Loucy (cell line): ENCODE measurements around the gene GRK2.

ENCODE experiments used
- H2AFZ ChIP-seq: fragments of 200-600 bp; sonication (generic); 2 replicates; pipeline ENCODE4 v1.6.0; 2016; ENCODE audit warnings: antibody characterized with exemption, mild to moderate bottlenecking, low read length, moderate library complexity
- H3F3A ChIP-seq: fragments of 200-600 bp; 2 replicates; pipeline ENCODE4 v1.6.0; 2016; ENCODE audit warnings: antibody characterized with exemption, low read depth, mild to moderate bottlenecking
- H3K27me3 ChIP-seq: fragments of 200-600 bp; sonication (generic); 2 replicates; pipeline ENCODE4 v1.6.1; 2014; ENCODE audit warnings: low read length, mild to moderate bottlenecking; ENCODE audit not compliant: insufficient read depth, poor library complexity, severe bottlenecking
- H3K36me3 ChIP-seq: fragments of 200-600 bp; sonication (generic); 2 replicates; pipeline ENCODE4 v1.6.1; 2016; ENCODE audit warnings: low read length; ENCODE audit not compliant: insufficient read depth
- H3K4me1 ChIP-seq: fragments of 200-600 bp; sonication (generic); 2 replicates; pipeline ENCODE4 v1.5.1; 2014; ENCODE audit warnings: low read length, mild to moderate bottlenecking; ENCODE audit not compliant: insufficient read depth, poor library complexity, severe bottlenecking
- H3K4me2 ChIP-seq: fragments of 200-600 bp; sonication (generic); 2 replicates; pipeline ENCODE4 v1.6.0; 2014; ENCODE audit warnings: antibody characterized with exemption, low read length, low read depth, mild to moderate bottlenecking; ENCODE audit not compliant: poor library complexity, severe bottlenecking
- H3K4me3 ChIP-seq: fragments of 200-600 bp; sonication (generic); 2 replicates; pipeline ENCODE4 v1.5.1; 2014; ENCODE audit warnings: low read length, mild to moderate bottlenecking, mixed read lengths; ENCODE audit not compliant: poor library complexity, severe bottlenecking
- H3K79me2 ChIP-seq: fragments of 200-600 bp; sonication (generic); 2 replicates; pipeline ENCODE4 v1.6.1; 2014; ENCODE audit warnings: low read length; ENCODE audit not compliant: insufficient read depth
- H3K9ac ChIP-seq: fragments of 200-600 bp; sonication (generic); 2 replicates; pipeline ENCODE4 v1.6.0; 2014; ENCODE audit warnings: mild to moderate bottlenecking, low read depth, low read length, moderate library complexity; ENCODE audit not compliant: poor library complexity, severe bottlenecking
- H3K9me2 ChIP-seq: fragments of 200-600 bp; sonication (generic); replicated peaks from 2 replicates; pipeline ENCODE4 v1.6.1; 2016; ENCODE audit warnings: low read depth, low read length, mixed read lengths
- H3K9me3 ChIP-seq: fragments of 200-600 bp; sonication (generic); 2 replicates; pipeline ENCODE4 v1.6.1; 2014; ENCODE audit warnings: mild to moderate bottlenecking, antibody characterized with exemption, low read length, low read depth; ENCODE audit not compliant: insufficient read depth
- H4K20me1 ChIP-seq: fragments of 200-600 bp; sonication (generic); 2 replicates; pipeline ENCODE4 v1.6.0; 2014; ENCODE audit warnings: antibody characterized with exemption, low read length, mild to moderate bottlenecking; ENCODE audit not compliant: insufficient read depth, poor library complexity, severe bottlenecking
- EZH2phosphoT487 ChIP-seq: fragments of 200-600 bp; IDR thresholded peaks from 2 replicates; pipeline ENCODE4 v1.6.1; 2018; ENCODE audit warnings: antibody characterized with exemption, mild to moderate bottlenecking, moderate library complexity, borderline replicate concordance
- TF ChIP-seq, protein P1 (sequence below): fragments of 200-600 bp; sonication (generic); conservative IDR thresholded peaks from 2 replicates; pipeline ENCODE4 v1.5.1; 2014; ENCODE audit warnings: mild to moderate bottlenecking, antibody characterized with exemption, low read length

The GRK2 gene

DNA sequence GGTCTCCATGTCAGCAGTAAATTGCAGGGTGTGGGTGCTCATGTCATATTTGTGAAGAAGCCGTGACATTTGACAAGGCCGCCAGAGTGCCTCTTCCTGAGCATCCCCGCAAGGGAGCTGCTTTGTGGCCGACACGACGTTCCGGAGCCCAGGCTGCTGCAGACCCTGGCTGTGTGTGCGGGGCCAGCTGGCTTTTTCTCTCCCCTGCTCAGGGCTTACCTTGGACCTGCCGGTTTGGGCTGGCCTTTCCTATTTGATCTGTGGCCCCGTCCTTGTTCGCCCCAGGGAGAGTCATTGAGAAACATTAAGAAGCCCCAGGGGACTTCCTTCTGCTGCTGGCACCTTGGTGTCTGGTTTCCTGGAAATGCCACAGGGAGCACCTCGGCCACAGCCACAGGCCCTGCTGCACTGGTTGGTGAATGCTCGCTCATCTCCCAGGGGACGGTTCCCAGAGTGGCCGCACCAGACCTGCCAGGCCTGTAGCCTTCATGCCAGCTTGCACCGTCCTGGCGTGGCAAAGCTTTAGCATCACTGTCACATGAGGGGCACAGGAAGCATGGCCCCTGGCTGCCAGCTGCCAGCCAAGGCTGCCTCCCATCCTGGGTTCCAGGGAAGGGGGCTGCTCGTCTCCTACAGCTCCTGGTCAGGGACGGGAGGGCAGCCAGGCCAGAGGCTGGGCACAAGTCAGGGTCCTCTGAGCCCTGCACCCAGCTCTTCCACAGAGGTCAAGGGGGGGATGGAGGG is 5.4 kb downstream of the GRK2 start:
- Histone ChIP-seq H3K4me2 (peak overlapping the region; percentile 97), H3K9ac (peak overlapping the region; percentile 94), H4K20me1 (peaks cover 65% of the 10 kb centered on the region), H3K79me2 (peaks cover 100% of the 10 kb centered on the region), H3F3A (peaks cover 18% of the 10 kb centered on the region), H3K4me1 (peaks cover 74% of the 10 kb centered on the region), H3K9me2 (no peaks in the 10 kb centered on the region), H3K36me3 (peaks cover 5% of the 10 kb centered on the region; the same call in 1 of the 2 replicates), H2AFZ (no peak overlapping the region), H3K4me3 (peak overlapping the region; percentile 90), H3K9me3 (no peaks in the 10 kb centered on the region), H3K27me3 (no peaks in the 10 kb centered on the region)
- no peak for TF ChIP-seq EZH2phosphoT487
- TF ChIP-seq, protein P1, sequence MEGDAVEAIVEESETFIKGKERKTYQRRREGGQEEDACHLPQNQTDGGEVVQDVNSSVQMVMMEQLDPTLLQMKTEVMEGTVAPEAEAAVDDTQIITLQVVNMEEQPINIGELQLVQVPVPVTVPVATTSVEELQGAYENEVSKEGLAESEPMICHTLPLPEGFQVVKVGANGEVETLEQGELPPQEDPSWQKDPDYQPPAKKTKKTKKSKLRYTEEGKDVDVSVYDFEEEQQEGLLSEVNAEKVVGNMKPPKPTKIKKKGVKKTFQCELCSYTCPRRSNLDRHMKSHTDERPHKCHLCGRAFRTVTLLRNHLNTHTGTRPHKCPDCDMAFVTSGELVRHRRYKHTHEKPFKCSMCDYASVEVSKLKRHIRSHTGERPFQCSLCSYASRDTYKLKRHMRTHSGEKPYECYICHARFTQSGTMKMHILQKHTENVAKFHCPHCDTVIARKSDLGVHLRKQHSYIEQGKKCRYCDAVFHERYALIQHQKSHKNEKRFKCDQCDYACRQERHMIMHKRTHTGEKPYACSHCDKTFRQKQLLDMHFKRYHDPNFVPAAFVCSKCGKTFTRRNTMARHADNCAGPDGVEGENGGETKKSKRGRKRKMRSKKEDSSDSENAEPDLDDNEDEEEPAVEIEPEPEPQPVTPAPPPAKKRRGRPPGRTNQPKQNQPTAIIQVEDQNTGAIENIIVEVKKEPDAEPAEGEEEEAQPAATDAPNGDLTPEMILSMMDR, result no peak

GRCh38 chr11:67272327-67273259 is 6.3 kb downstream of the GRK2 start:
- peaks cover 5% of the 10 kb centered on the region; the same call in 1 of the 2 replicates for H3K36me3 ChIP-seq
- H3K4me2 ChIP-seq, result peak overlapping the region; percentile 97
- peaks cover 61% of the 10 kb centered on the region for H4K20me1 ChIP-seq
- H3K27me3 ChIP-seq, result no peaks in the 10 kb centered on the region
- peaks cover 80% of the 10 kb centered on the region for H3K4me1 ChIP-seq
- TF ChIP-seq, protein P1, result no peak
- peaks cover 96% of the 10 kb centered on the region for H3K79me2 ChIP-seq
- H3K4me3 ChIP-seq, result peak overlapping the region; percentile 90
- H3K9ac ChIP-seq, result peak overlapping the region; percentile 94
- H3F3A ChIP-seq, result peaks cover 23% of the 10 kb centered on the region
- no peaks in the 10 kb centered on the region for H3K9me2 ChIP-seq
- H2AFZ ChIP-seq, result no peak overlapping the region
- no peaks in the 10 kb centered on the region for H3K9me3 ChIP-seq

DNA sequence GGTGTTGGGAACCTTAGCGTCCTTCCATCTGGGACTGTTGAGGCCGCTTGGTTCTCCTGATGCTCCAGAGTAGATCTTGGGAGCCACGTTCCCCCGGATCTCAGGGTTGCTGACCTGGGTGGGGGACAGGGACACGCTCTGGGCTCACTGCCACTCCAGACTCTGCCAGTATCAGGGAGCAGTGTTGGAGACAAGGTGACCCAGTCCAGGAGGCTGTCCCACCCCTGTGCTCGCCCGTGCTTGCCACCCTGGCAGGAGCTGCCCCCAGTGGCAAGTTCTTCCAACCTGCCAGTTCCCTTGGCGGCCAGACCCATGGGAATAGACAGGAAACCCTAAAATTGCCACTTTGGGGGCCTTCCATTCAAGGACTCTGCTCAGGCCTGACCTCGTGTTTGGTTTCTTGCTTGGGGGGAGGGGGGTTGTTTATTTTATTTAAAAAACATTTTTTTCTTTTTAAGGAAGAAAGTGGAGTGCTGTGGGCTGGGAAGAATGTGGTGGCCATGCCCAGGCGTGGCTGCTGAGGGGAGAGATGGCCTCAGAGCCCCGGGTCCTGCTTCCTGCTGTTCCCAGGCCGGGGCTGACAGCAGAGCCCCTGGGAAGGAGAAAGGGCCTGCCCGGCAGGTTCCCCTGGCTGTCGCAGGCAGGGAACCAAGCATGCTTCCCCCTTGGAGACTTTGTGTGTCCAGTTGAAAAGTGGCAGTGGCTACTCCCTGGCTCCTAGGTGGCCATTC is 7.2 kb downstream of the GRK2 start:
- H3F3A ChIP-seq, result peaks cover 19% of the 10 kb centered on the region
- H3K4me2 ChIP-seq, result peak overlapping the region; percentile 97
- H3K9ac ChIP-seq, result peak overlapping the region; percentile 94
- no peaks in the 10 kb centered on the region for H3K9me2 ChIP-seq
- H3K4me1 ChIP-seq, result peaks cover 80% of the 10 kb centered on the region
- TF ChIP-seq EZH2phosphoT487, result no peak
- TF ChIP-seq, protein P1, result 0 out of 2 replicates have a peak, but pooled peaks have one; percentile 18
- peaks cover 54% of the 10 kb centered on the region for H4K20me1 ChIP-seq
- H2AFZ ChIP-seq, result no peak overlapping the region
- peaks cover 12% of the 10 kb centered on the region; the same call in 1 of the 2 replicates for H3K36me3 ChIP-seq
- H3K79me2 ChIP-seq, result peaks cover 96% of the 10 kb centered on the region
- no peaks in the 10 kb centered on the region for H3K9me3 ChIP-seq
- no peaks in the 10 kb centered on the region for H3K27me3 ChIP-seq
- H3K4me3 ChIP-seq, result peak overlapping the region; percentile 90
